WERI-Rb-1 (cell line): ENCODE measurements around the gene HEXIM1.

ENCODE experiments used
- DNase-seq: peaks from one replicate; pipeline ENCODE4 v3.0.0-alpha.2; 2020
- H3K27ac ChIP-seq: fragments of 250-450 bp; sonication (Bioruptor Pico); 2 replicates; pipeline ENCODE4 v1.5.1; 2020; ENCODE audit warnings: mild to moderate bottlenecking, moderate library complexity
- H3K27me3 ChIP-seq: fragments of 250-450 bp; sonication (Bioruptor Pico); 2 replicates; pipeline ENCODE4 v1.5.1; 2021; ENCODE audit warnings: mild to moderate bottlenecking, low read depth, moderate library complexity; ENCODE audit not compliant: insufficient read depth, severe bottlenecking
- H3K36me3 ChIP-seq: fragments of 250-450 bp; sonication (Bioruptor Pico); 2 replicates; pipeline ENCODE4 v1.5.1; 2020; ENCODE audit warnings: mild to moderate bottlenecking, moderate library complexity
- H3K4me3 ChIP-seq: 2 replicates; pipeline ENCODE4 v1.5.1; 2011; ENCODE audit warnings: low read depth, mild to moderate bottlenecking, control low read depth, low read length
- H3K9me3 ChIP-seq: fragments of 250-450 bp; sonication (Bioruptor Pico); 2 replicates; pipeline ENCODE4 v1.5.1; 2021; ENCODE audit warnings: mild to moderate bottlenecking, moderate library complexity; ENCODE audit not compliant: severe bottlenecking
- TF ChIP-seq, protein P1 (sequence below): IDR thresholded peaks from 2 replicates; pipeline ENCODE4 v1.5.1; 2011; ENCODE audit warnings: low read depth, mild to moderate bottlenecking, control low read depth, inconsistent platforms, low read length

Gene HEXIM1

DNA sequence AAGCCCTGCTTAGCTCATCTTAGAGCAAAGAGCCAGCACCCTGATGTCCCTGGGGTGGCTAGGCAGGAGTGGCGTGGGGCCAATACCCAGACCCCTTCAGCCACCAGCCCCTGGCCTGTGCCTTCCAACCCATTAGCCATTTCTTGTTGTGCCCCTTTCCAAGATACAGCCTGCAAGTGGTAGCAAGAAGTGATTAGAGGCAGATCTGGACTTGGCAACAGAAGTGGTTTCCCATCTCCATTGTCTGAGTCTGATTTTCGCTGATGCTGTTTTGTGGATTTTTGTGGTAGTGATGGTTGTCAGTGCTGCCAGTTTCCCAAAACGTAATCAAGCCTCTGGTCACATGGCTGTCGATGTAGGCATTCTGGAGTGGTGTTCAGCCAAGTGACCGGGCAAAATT is 41.7 kb upstream of the HEXIM1 start:
- Histone ChIP-seq H3K27ac (no peak overlapping the region), H3K27me3 (no peaks in the 10 kb centered on the region), H3K9me3 (no peaks in the 10 kb centered on the region), H3K4me3 (no peak overlapping the region), H3K36me3 (peaks cover 79% of the 10 kb centered on the region)
- TF ChIP-seq, protein P1, sequence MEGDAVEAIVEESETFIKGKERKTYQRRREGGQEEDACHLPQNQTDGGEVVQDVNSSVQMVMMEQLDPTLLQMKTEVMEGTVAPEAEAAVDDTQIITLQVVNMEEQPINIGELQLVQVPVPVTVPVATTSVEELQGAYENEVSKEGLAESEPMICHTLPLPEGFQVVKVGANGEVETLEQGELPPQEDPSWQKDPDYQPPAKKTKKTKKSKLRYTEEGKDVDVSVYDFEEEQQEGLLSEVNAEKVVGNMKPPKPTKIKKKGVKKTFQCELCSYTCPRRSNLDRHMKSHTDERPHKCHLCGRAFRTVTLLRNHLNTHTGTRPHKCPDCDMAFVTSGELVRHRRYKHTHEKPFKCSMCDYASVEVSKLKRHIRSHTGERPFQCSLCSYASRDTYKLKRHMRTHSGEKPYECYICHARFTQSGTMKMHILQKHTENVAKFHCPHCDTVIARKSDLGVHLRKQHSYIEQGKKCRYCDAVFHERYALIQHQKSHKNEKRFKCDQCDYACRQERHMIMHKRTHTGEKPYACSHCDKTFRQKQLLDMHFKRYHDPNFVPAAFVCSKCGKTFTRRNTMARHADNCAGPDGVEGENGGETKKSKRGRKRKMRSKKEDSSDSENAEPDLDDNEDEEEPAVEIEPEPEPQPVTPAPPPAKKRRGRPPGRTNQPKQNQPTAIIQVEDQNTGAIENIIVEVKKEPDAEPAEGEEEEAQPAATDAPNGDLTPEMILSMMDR: no peak
- DNase-seq: no peak

DNA sequence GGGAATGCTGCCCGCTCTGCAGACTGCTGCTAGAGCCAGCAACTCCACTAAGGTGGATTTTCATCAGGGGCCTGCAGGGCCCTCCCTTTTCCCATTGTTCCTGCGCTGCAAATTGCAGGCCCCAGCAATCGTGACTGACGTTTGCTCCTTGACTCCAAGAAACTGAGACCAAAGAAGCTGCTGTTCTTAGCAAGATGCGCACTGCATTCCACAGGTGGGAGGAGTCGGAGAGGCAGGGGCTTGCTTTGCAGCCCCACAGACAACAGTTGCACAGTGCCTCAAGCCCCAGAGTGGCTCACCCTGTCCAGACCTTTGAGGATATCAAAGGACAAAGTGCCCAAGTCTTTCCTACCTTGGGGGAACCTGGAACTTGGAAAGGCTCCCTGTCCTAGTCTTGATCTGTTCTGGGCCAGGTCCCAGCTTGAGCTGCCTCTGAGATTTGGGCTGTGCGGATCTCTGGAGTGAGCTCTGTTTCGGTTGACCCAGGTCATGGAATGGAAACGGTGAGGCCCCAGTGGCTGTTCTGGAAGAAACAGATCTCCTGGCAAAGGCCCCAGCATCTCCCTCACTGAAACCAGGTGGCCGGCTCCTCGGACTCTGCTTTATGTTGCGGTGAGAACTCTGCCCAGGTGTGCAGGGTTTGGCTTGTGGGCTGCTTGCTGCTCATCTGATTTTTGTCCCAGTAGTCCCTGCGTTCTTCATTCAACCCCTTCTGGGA is 40.8 kb upstream of the HEXIM1 start:
- Histone ChIP-seq H3K36me3 (peaks cover 70% of the 10 kb centered on the region), H3K9me3 (no peaks in the 10 kb centered on the region), H3K27ac (no peak overlapping the region), H3K27me3 (no peaks in the 10 kb centered on the region), H3K4me3 (no peak overlapping the region)
- TF ChIP-seq, protein P1: no peak
- no peak for DNase-seq

DNA sequence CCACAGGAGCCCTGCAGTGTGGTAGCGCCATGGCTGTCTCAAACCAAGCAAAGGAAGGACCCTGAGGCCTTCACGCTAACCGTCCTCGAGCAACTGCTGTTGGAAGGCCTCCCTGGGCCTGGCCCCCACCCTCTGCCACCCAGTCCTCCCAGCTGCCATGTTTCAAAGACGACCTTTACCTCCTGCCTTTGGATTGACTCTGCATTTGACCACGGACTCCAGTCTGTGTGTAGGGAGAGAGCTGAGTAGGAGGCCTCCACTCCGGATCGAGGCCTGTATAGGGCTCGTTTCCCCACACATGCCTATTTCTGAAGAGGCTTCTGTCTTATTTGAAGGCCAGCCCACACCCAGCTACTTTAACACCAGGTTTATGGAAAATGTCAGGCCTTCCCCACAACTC is 40.2 kb upstream of the HEXIM1 start:
- Histone ChIP-seq H3K27me3 (no peaks in the 10 kb centered on the region), H3K27ac (no peak overlapping the region), H3K4me3 (no peak overlapping the region), H3K9me3 (no peaks in the 10 kb centered on the region), H3K36me3 (peaks cover 64% of the 10 kb centered on the region)
- no peak for DNase-seq
- TF ChIP-seq, protein P1: no peak

DNA sequence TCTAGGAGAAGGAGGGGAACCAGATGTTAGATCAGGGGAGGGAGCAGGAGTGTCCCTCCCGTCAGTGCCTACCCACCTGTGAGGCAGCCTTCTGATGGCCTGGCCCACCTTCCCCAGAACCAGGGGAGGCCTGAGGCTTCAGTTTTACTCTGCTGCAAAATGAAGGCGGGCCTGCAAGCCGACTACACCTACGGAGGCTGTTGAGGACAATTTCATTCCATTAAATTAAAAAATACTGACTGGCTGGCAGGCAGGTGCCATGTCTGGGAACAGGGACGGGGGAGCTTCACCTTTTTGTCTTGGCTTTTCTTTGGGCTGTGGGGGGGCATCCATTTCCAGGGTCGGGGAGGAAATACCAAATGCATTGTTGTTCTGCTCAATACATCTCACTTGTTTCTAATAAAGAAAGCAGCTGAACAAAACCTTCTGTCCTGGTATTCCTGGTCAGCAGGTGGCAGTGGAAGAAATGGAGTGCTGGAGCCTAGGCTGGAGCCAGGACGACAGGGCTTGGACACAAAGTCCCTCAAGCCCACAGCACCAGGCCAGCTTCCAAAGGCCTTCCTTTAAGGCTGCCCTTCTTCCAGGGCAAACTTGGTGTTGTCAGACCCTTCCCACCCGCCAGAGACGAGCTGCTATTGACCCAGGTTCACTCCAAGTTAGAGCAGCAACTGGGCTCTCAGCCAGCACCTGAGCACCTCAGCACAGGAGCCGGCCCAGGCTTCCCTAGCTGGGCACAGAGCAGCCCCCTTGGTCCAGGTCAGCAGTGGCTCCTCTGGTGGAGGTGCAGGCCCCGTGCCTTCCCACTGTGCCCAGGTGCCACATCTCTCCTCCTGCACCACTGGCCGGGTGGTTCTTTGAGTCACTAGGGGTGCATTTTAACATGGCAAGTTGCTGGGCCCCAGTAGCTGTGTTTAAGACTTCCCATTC is 39.4 kb upstream of the HEXIM1 start:
- Histone ChIP-seq H3K9me3 (no peaks in the 10 kb centered on the region), H3K36me3 (peaks cover 56% of the 10 kb centered on the region), H3K4me3 (no peak overlapping the region), H3K27ac (no peak overlapping the region), H3K27me3 (no peaks in the 10 kb centered on the region)
- TF ChIP-seq, protein P1: 0 out of 2 replicates have a peak, but pooled peaks have one; percentile 27
- DNase-seq: no peak

DNA sequence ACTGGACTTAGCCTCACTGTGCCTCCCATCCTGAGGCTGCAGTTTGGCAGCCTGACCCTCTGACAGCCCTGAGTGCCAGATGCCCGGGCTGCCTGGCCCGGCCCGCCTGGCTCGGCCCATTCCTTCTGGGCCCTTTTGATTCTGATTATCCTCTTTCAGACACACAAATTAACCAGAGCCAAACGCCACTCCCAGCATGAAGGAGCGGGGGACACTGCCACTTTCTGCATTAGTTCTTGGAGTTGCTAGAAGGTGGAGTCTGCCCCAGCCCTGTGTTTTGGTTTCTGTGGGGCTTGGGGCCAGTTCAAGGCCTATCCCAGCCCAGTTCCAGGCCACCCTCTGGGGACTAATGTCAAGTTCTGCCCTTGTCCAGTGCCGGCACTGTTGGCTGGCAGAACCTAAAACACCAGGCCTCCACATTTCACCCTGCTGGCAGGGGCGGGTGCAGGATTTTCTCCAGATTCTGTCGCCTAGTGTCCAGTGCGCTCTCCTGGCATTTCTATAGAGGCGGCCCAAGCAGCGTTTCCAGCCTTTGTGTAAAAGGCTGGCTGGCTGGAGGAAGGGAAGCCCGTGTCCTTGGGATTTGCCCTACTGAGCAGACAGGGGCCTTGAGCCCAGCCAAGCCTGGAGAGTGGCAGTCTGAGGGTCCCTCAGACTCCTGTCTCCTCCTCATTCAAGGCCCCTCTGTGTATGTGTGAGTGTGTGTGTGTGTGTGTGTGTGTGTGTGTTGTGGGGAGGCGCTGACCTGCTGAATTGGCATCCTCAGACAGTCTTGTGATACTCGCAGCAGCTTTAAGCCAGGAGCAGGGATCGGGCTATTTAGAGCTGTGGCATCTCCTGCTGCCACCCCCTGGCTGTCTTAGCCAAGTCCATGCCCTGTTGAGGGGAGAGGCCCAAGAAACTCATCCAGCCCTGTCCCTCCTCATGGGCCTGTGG is 37.3 kb upstream of the HEXIM1 start:
- Histone ChIP-seq H3K9me3 (no peaks in the 10 kb centered on the region), H3K36me3 (peaks cover 37% of the 10 kb centered on the region), H3K27me3 (no peaks in the 10 kb centered on the region), H3K4me3 (no peak overlapping the region), H3K27ac (no peak overlapping the region; the same call in 1 of the 2 replicates)
- DNase-seq: no peak
- TF ChIP-seq, protein P1: 0 out of 2 replicates have a peak, but pooled peaks have one; percentile 18
